Activated CD4-positive, alpha-beta T cell treated with anti-CD3 and anti-CD28 coated beads, Interleukin-2, amount 50 U/mL, for 24 hours (primary cell): ENCODE measurements around the gene AZIN2.
"Not testable (repeated sequence)": the region's sequence is repeated elsewhere in the genome, so short reads cannot be mapped to it uniquely, and the experiment has no call there.

Source experiments
- DNase-seq, 2 donors: peaks; one replicate each; pipeline ENCODE4 v3.0.0-alpha.2; 2020; ENCODE audit warnings: low read depth in 1 of 2, low spot score in 1 of 2

The AZIN2 gene

DNA sequence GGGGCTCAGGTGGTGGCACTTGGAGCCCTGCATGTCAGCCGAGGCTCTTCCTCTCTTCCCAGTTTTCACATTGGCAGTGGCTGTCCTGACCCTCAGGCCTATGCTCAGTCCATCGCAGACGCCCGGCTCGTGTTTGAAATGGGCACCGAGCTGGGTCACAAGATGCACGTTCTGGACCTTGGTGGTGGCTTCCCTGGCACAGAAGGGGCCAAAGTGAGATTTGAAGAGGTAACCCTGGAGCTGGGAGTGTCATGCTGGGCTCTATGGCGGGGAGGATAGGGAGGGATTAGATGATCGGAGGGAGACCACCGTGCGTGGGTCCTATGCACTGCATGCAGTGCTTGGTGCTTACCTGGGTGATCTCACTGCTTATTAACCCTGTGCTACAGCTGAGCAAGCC, 13.5 kb downstream of the AZIN2 start:
- DNase-seq = no peak

DNA sequence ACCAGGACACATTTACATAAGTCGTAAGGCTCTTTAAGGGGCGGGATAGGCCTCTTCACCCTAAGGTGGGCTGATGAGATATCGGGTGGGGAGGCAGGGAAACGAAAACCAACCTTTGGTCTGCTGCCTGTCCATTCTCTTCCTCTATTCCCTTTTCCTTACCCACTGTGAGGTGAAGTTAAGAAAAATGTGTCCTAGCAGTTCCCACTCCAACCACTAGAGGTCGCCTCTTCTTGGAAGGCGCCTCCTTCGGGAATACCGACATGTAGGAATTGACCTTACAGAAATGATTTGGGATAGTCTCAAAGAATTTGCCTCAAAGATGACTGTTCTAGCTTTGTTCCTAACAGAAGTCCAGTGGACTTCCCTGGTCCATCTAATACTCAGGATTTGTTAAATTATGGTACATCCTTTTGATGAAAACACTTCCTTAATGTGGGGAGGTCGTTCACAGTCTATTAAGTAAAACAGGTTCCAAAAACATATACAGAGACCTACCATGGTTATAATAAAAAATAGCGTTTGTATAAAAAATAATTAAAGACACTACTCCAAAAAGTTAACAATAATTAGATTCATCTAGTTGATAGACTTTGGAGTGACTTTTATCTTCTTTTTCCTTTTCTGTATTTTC, 14.1 kb downstream of the AZIN2 start:
- no peak for DNase-seq

DNA sequence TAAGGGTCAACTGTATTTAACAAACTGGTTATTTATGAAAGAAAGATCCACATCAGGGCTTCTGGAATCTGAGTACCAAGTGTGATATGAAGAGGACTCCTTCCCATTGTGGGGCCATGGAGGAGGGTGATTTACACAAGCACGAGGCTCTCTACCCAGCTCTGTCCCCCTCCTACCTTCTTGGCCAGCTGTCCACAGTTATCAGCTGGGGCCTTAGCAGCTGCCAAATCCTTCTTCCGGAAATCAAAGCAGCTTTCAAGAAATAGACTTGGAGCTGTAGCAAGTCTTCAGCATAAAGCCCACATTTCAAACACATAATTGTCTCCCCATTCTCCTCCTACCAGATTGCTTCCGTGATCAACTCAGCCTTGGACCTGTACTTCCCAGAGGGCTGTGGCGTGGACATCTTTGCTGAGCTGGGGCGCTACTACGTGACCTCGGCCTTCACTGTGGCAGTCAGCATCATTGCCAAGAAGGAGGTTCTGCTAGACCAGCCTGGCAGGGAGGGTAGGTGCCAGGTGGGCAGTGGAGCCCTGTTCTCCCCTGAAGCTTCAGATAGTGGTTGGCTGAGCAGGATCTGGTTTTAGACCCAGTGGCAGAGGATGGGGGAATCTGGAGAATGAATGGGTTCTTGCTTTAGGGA, 15.5 kb downstream of the AZIN2 start:
- no peak for DNase-seq

DNA sequence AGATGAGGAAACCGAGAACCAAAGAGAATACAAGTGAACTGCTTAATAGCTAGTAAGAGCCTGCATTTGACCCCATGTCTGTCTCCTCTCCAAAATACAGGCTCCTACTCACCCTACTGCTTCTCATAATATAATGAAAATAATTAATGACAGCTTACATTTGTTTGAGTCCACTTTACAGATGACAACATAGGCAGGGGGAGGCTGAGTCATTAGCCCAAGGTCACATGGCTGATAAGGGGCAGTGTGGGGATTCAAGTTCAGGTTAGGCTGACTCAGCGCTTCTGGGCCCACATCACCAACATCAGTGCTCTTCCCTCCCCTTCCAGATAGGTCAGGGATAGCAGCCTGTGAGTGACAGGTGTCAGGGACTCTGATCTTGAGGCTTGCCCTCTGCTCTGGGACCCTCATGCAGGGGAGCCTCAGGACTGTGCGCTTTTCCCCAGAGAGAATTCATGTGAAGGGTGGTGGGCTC, 16.2 kb downstream of the AZIN2 start:
- DNase-seq = no peak

- no peak for DNase-seq
Measured at GRCh38 chr1:33097762-33098161, 16.8 kb downstream of the AZIN2 start.

DNA sequence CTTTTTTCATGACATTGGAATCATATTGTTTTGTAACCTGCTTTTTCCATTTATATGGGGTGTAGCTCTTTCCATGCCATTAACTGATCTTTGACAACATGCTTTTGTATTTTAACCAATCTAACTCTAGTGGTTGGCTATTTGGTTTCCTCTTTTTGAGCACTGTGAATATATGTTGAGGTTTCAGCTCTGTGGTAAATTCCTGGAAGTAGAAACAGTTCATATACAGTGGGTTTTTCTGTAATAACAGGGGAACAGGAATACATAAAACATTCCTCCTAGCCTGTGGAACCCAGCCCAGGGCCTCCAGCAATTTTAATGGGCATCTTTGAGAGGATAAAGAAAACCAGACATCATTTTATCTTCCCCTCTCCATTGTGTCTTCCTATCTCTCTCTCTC, 17.4 kb downstream of the AZIN2 start:
- DNase-seq = no peak

DNA sequence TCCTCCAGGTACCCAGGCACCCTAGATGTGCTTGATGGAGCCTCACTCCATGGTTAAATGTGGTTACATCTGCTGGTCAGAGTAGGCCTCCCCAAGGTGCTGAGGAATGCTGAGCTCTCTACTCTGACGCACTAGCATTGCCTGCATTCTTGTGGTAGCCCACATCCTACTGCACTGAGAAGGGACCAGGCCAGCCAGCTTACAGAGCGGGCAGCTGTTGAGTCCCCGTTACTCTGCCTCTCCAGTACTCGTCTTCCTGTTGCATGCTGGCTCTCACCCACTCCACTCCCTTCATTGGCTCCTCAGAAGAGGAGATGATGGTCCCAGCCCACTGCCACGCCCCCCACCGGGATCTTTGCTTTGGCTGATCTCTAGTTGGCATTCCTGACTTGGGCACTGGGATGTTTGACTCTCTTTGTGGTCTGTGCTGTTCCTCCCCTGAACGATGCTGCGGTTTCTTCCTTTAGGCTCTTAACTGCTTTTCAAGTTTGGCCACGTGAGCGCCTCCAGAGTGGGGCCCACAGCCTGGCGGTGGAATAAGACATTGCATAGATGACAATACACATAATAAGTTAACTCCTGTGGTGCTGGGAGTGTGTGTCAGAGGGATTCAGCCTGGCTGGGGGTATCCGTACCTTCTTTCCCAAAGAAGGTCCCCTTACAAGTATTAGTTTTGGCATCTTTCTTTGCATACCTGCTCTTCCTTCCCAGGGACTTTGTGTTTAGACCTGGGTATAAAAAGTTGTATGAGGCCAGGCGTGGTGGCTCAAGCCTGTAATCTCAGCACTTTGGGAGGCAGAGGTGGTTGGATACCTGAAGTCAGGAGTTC, 18.6 kb downstream of the AZIN2 start:
- peak; percentile 34 to 37 for DNase-seq

GRCh38 chr1:33100119-33100415, 19.1 kb downstream of the AZIN2 start:
- DNase-seq = not testable (repeated sequence)

DNA sequence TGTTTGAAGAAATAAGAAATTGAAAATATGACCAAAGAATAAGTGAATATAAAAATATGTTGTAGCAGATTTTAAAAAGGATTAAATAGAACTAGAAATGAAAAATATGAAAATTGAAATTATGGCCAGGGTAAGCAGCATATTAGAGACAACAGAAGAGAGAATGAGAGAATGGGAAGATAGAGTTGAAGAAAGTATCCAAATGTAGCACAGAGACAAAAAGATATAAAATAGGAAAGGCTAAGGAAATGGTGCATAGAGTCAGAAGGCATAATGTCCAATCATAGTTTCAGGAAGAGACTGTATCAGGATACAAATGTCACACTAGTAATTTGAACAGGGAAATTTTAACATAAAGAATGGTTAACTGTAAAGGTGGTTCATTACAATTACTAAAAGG, 29.5 kb downstream of the AZIN2 start:
- no peak for DNase-seq

- no peak for DNase-seq
Measured at GRCh38 chr1:33111965-33112364, 31.0 kb downstream of the AZIN2 start.

DNA sequence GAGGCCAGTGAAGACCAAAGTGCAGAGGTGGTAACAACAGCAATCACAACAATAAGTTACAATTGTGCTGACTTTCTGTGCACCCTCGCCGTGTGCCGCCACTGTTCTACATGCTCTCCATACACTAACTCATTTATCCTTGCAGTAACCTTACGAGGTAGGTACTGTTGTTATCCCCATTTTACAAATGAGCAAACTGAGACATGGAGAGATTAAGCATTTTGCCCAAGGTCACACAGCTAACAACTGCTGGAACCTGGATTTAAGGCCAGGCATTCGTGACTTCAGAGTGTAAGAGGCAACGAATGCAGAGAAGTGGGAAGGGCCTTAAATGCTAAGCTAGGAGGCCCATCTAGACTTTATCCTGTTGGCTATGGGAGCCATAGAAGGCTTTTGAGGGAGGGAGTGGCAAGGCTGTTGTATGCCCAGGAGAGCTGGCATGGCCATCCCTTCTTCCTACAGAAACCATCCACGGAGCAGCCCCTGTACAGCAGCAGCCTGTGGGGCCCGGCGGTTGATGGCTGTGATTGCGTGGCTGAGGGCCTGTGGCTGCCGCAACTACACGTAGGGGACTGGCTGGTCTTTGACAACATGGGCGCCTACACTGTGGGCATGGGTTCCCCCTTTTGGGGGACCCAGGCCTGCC, 36.6 kb downstream of the AZIN2 start:
- DNase-seq = no peak

DNA sequence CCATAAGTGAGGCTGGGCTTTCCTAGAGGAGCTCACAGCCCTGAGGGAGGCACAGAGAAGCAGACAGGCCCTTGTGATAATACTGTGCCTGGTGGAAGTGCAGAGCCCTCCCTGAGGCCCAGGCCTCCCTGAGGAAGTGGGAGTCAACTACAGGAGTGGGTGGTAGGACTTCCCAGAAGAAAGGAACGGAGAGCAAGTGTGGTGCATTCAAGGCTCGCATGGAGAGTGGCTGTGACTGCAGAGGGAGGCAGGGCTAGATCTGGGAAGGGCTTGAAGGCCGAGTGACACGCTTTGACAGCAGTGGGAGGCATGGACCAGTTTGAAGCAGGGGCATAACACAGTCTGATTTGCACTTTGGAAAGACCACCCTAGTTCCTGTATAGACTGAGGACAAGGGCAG, 37.3 kb downstream of the AZIN2 start:
- no peak for DNase-seq

GRCh38 chr1:33119050-33119449, 38.1 kb downstream of the AZIN2 start:
- DNase-seq = no peak

DNA sequence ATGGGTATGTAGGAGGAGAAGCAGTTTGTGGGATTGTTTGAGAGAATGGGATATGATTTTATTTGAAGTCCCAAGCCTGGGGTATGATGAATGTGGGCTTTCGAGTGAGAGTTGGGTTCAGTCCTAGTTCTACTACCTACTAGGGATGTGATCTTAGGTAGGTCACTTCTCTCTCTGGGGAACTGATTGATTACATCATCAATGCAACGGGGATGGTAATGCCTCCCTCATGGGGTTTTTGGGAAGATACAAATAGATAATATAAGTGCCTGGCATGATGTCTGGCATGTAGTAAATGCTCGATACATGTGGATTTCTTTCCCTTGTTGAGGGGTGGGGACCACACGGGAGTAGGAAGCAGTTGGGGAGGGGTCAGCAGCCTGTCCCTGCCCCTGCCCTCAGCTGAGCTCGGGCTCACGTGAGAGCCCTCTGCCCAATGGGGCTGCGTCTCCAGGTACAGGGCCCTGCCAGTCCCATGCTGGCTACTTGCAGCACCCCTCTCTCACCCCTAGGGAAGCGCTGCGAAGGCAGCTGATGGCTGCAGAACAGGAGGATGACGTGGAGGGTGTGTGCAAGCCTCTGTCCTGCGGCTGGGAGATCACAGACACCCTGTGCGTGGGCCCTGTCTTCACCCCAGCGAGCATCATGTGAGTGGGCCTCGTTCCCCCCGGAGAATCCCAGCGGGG, 38.7 kb downstream of the AZIN2 start:
- no peak for DNase-seq

GRCh38 chr1:33120436-33121231, 39.7 kb downstream of the AZIN2 start:
- DNase-seq = no peak

- no peak for DNase-seq
Measured at GRCh38 chr1:33121728-33122127, 40.8 kb downstream of the AZIN2 start.

DNA sequence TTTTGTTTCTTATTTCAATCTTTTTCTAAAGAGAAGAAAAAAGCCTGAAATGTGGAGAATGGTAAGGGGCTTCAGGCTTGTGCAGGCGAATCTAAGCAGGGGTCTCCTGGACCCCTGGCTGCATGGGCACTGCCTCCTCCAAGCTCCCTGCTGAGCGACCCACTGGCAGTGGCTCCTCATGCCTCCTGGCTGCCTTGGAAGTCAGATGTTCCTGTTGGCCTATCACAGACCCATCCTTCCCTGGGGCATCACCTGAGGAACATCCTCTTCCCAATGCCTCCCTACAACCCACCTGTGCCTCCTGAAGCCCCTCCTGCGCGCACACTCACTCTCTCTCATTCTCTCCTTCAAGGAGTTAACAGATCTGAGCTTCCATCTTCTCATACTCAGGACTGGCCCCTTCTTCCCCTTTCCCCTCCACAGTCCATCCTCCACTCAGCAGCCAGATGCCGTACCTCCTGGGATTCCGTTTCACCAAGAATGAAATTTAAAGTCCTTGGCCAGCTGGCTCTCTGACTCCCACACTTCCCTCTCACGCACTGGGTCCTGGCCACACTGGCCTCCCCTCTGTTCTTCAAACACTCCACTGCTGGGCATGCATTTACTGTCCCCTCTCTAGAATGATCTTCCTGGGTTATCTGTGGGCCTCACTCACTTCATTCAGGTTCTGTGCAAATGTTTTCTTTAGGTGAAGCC, 41.7 kb downstream of the AZIN2 start:
- no peak for DNase-seq

GRCh38 chr1:33123266-33123665, 42.3 kb downstream of the AZIN2 start:
- no peak for DNase-seq

DNA sequence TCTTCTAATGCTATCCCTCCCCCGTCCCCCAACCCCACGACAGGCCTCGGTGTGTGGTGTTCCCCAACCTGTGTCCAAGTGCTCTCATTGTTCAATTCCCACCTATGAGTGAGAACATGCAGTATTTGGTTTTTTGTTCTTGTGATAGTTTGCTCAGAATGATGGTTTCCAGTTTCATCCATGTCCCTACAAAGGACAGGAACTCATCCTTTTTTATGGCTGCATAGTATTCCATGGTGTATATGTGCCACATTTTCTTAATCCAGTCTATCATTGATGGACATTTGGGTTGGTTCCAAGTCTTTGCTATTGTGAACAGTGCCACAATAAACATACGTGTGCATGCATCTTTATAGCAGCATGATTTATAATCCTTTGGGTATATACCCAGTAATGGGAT, 43.7 kb downstream of the AZIN2 start:
- DNase-seq = not testable (repeated sequence)
